ENCODE measurements around the gene UPF2.

- TF ChIP-seq POLR2AphosphoS5 (IDR thresholded peaks at IDR 0.05; ENCODE audit: borderline replicate concordance, low read depth, low read length) (no peak), EZH2 (IDR thresholded peaks at IDR 0.05) (no peak)
These were observed 20.3 kb upstream of the UPF2 start for GRCh38 chr10:12062754-12063482.

Measured in SK-N-MC (cell line).